Astrocyte (in vitro differentiated cells and primary cell): ENCODE data around the gene CYP2U1.

ENCODE experiments used
- CTCF ChIP-seq: IDR thresholded peaks from 2 replicates; pipeline ENCODE4 v1.5.1; 2011; ENCODE audit warnings: low read depth, mild to moderate bottlenecking, inconsistent platforms, low read length, moderate library complexity; ENCODE audit not compliant: insufficient read depth
- EZH2 ChIP-seq: IDR thresholded peaks from 2 replicates; pipeline ENCODE4 v1.6.1; 2012; ENCODE audit warnings: mild to moderate bottlenecking, low read length, inconsistent platforms; ENCODE audit not compliant: insufficient read depth

- TF ChIP-seq CTCF (no peak), EZH2 (no peak)
Measured at GRCh38 chr4:107902715-107903114, 28.6 kb upstream of the CYP2U1 start.
